HEK293 (cell line): ENCODE data around the gene BET1.

Source experiments
- CTCF ChIP-seq: fragments of 450-650 bp; formaldehyde crosslinking; IDR thresholded peaks from 2 replicates; pipeline ENCODE4 v1.5.1; 2016; ENCODE audit warnings: missing biosample characterization, missing genetic modification characterization
- PBX3 ChIP-seq: sonication (generic); formaldehyde crosslinking; IDR thresholded peaks from 2 replicates; pipeline ENCODE4 v1.8.1; 2022; ENCODE audit warnings: mild to moderate bottlenecking, moderate library complexity, missing genetic modification reagents
- ZBTB17 ChIP-seq: fragments of 450-650 bp; formaldehyde crosslinking; IDR thresholded peaks from 2 replicates; pipeline ENCODE4 v1.5.1; 2016; ENCODE audit warnings: missing biosample characterization, missing genetic modification characterization
- ZBTB44 ChIP-seq: fragments of 450-650 bp; IDR thresholded peaks from 2 replicates; pipeline ENCODE4 v1.5.1; 2018; ENCODE audit warnings: missing biosample characterization, mild to moderate bottlenecking, missing genetic modification characterization
- ZBTB7A ChIP-seq: fragments of 450-650 bp; formaldehyde crosslinking; IDR thresholded peaks from 2 replicates; pipeline ENCODE4 v1.5.1; 2016; ENCODE audit warnings: low read depth, missing biosample characterization, missing genetic modification characterization
- ZNF114 ChIP-seq: fragments of 450-650 bp; formaldehyde crosslinking; IDR thresholded peaks from 2 replicates; pipeline ENCODE4 v1.5.0; 2017; ENCODE audit warnings: missing biosample characterization, missing genetic modification characterization
- ZNF138 ChIP-seq: fragments of 450-650 bp; formaldehyde crosslinking; IDR thresholded peaks from 2 replicates; pipeline ENCODE4 v1.5.1; 2016; ENCODE audit warnings: missing biosample characterization, missing genetic modification characterization, borderline replicate concordance
- ZNF146 ChIP-seq: fragments of 450-650 bp; formaldehyde crosslinking; IDR thresholded peaks from 2 replicates; pipeline ENCODE4 v1.5.1; 2016; ENCODE audit warnings: missing biosample characterization, missing genetic modification characterization
- ZNF184 ChIP-seq: fragments of 450-650 bp; IDR thresholded peaks from 2 replicates; pipeline ENCODE4 v1.5.1; 2018; ENCODE audit warnings: missing biosample characterization, mild to moderate bottlenecking, missing genetic modification characterization
- ZNF335 ChIP-seq: fragments of 450-650 bp; formaldehyde crosslinking; conservative IDR thresholded peaks from 2 replicates; pipeline ENCODE4 v1.5.1; 2016; ENCODE audit warnings: missing biosample characterization, missing genetic modification characterization
- ZSCAN4 ChIP-seq: fragments of 450-650 bp; formaldehyde crosslinking; IDR thresholded peaks from 2 replicates; pipeline ENCODE4 v1.5.1; 2017; ENCODE audit warnings: missing biosample characterization, missing genetic modification characterization

- TF ChIP-seq ZBTB17 (no peak), ZBTB7A (tag by site-specific recombination) (no peak), CTCF (tag by site-specific recombination) (no peak), ZBTB44 (tag by site-specific recombination) (no peak), ZNF146 (tag by site-specific recombination) (no peak), ZNF184 (tag by site-specific recombination) (no peak), ZNF114 (tag by site-specific recombination) (no peak), PBX3 (CRISPR knock-in tag) (no peak), ZNF138 (no peak), ZNF335 (tag by site-specific recombination) (no peak), ZSCAN4 (tag by site-specific recombination) (no peak)
These were observed 48.9 kb downstream of the BET1 start for GRCh38 chr7:93955304-93955703.
